ENCODE measurements around the gene ARHGAP6. TPM values are rescaled to one million over a fixed set of nuclear protein-coding genes. Genes with fewer than 3 reads are reported as not detected.

ARHGAP6 gene
- total RNA-seq, 2 experiments from 2014 or later = not detected

- ChIA-PET CTCF (no interaction called here), POLR2A (interaction anchor here (0.6 kb wide), 1 partner anchor 16 kb away, joined by 3 read pairs; no protein-coding TSS in a partner anchor)
- no peaks in the 10 kb centered on the region for H3K36me3 Mint-ChIP-seq (ENCODE audit: low read depth)
- H3K27me3 Mint-ChIP-seq = no peaks in the 10 kb centered on the region
- intact Hi-C loops (cut with micrococcal nuclease) = no loop called here
- H3K4me3 Mint-ChIP-seq = no peak overlapping the region
- H3K27ac Mint-ChIP-seq = no peak overlapping the region
- DNase-seq (no peak), ATAC-seq (no peak)
- H3K4me1 Mint-ChIP-seq (ENCODE audit: low read depth) = no peaks in the 10 kb centered on the region
- no peaks in the 10 kb centered on the region for H3K9me3 Mint-ChIP-seq
- no peak for TF ChIP-seq CTCF (IDR thresholded peaks at IDR 0.05)
Observed at GRCh38 chrX:11355259-11355909, 310.3 kb downstream of the ARHGAP6 start.

- Mint-ChIP-seq H3K4me1 (ENCODE audit: low read depth) (no peaks in the 10 kb centered on the region), H3K36me3 (ENCODE audit: low read depth) (no peaks in the 10 kb centered on the region), H3K9me3 (no peaks in the 10 kb centered on the region), H3K27me3 (no peaks in the 10 kb centered on the region), H3K27ac (no peak overlapping the region), H3K4me3 (no peak overlapping the region)
- intact Hi-C loops (cut with micrococcal nuclease) = no loop called here
- no peak for ATAC-seq
- no peak for TF ChIP-seq CTCF (IDR thresholded peaks at IDR 0.05)
- no peak for DNase-seq
- ChIA-PET POLR2A (no interaction called here), CTCF (no interaction called here)
Observed at GRCh38 chrX:11352296-11352741, 313.4 kb downstream of the ARHGAP6 start.

- intact Hi-C loops (cut with micrococcal nuclease) = no loop called here
- TF ChIP-seq CTCF (IDR thresholded peaks at IDR 0.05) = no peak
- Mint-ChIP-seq H3K4me1 (ENCODE audit: low read depth) (no peaks in the 10 kb centered on the region), H3K4me3 (no peak overlapping the region), H3K27me3 (no peaks in the 10 kb centered on the region), H3K9me3 (no peaks in the 10 kb centered on the region), H3K36me3 (ENCODE audit: low read depth) (no peaks in the 10 kb centered on the region), H3K27ac (no peak overlapping the region)
- DNase-seq (no peak), ATAC-seq (no peak)
- CTCF ChIA-PET = no interaction called here
- POLR2A ChIA-PET = no interaction called here
Observed at GRCh38 chrX:11351375-11352295, 314.1 kb downstream of the ARHGAP6 start.

GRCh38 chrX:11349661-11350337 lies 315.9 kb downstream of the ARHGAP6 start:
- intact Hi-C loops (cut with micrococcal nuclease) = no loop called here
- H3K9me3 Mint-ChIP-seq = no peaks in the 10 kb centered on the region
- DNase-seq = no peak
- ChIA-PET CTCF (no interaction called here), POLR2A (no interaction called here)
- no peak overlapping the region for H3K4me3 Mint-ChIP-seq
- H3K27me3 Mint-ChIP-seq = no peaks in the 10 kb centered on the region
- H3K27ac Mint-ChIP-seq = no peak overlapping the region
- no peak for ATAC-seq
- TF ChIP-seq CTCF (IDR thresholded peaks at IDR 0.05) = no peak
- no peaks in the 10 kb centered on the region for H3K36me3 Mint-ChIP-seq (ENCODE audit: low read depth)
- no peaks in the 10 kb centered on the region for H3K4me1 Mint-ChIP-seq (ENCODE audit: low read depth)

Data from activated CD8-positive, alpha-beta T cell treated with anti-CD3 and anti-CD28 coated beads for 36 hours (primary cell).